Measurements from ENCODE around the gene ARHGEF9. TPM values are rescaled to one million over a fixed set of nuclear protein-coding genes. Genes with fewer than 3 reads are reported as not detected.

The ARHGEF9 gene
- total and polyA plus RNA-seq, 10 of the 15 experiments (the other 5 are each of a cell fraction or from before 2014, with no cell fraction given), result 3.2 to 25.2 (median 14.3) TPM

DNA sequence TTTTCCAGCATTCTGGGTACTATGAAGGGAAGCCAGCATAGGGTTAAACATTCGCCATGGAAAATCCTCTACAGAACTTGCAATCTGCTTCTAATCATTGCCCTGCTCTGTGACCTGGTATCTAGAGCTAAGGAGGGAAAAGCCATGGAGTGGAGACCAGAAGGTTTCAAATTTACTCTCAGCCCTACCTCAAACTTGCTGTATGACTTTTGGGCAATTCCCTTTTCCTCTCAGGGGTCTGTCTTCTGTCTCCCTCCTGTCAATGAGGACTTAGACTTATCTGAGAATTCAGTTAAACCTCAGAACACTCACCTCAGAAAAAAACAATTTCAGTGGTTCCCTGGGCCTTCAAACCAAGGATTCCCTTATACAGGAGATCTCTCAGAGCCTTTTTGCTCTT, 29.1 kb downstream of the ARHGEF9 start (continued):
- TF ChIP-seq, protein P1, sequence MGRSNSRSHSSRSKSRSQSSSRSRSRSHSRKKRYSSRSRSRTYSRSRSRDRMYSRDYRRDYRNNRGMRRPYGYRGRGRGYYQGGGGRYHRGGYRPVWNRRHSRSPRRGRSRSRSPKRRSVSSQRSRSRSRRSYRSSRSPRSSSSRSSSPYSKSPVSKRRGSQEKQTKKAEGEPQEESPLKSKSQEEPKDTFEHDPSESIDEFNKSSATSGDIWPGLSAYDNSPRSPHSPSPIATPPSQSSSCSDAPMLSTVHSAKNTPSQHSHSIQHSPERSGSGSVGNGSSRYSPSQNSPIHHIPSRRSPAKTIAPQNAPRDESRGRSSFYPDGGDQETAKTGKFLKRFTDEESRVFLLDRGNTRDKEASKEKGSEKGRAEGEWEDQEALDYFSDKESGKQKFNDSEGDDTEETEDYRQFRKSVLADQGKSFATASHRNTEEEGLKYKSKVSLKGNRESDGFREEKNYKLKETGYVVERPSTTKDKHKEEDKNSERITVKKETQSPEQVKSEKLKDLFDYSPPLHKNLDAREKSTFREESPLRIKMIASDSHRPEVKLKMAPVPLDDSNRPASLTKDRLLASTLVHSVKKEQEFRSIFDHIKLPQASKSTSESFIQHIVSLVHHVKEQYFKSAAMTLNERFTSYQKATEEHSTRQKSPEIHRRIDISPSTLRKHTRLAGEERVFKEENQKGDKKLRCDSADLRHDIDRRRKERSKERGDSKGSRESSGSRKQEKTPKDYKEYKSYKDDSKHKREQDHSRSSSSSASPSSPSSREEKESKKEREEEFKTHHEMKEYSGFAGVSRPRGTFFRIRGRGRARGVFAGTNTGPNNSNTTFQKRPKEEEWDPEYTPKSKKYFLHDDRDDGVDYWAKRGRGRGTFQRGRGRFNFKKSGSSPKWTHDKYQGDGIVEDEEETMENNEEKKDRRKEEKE (IDR thresholded peaks at IDR 0.05), result no peak
- TF ChIP-seq KDM1A (IDR thresholded peaks at IDR 0.05; ENCODE audit: borderline replicate concordance), result no peak
- no peak for TF ChIP-seq POLR2A (IDR thresholded peaks at IDR 0.05; ENCODE audit: low read depth, low read length)
- TF ChIP-seq, protein P2, sequence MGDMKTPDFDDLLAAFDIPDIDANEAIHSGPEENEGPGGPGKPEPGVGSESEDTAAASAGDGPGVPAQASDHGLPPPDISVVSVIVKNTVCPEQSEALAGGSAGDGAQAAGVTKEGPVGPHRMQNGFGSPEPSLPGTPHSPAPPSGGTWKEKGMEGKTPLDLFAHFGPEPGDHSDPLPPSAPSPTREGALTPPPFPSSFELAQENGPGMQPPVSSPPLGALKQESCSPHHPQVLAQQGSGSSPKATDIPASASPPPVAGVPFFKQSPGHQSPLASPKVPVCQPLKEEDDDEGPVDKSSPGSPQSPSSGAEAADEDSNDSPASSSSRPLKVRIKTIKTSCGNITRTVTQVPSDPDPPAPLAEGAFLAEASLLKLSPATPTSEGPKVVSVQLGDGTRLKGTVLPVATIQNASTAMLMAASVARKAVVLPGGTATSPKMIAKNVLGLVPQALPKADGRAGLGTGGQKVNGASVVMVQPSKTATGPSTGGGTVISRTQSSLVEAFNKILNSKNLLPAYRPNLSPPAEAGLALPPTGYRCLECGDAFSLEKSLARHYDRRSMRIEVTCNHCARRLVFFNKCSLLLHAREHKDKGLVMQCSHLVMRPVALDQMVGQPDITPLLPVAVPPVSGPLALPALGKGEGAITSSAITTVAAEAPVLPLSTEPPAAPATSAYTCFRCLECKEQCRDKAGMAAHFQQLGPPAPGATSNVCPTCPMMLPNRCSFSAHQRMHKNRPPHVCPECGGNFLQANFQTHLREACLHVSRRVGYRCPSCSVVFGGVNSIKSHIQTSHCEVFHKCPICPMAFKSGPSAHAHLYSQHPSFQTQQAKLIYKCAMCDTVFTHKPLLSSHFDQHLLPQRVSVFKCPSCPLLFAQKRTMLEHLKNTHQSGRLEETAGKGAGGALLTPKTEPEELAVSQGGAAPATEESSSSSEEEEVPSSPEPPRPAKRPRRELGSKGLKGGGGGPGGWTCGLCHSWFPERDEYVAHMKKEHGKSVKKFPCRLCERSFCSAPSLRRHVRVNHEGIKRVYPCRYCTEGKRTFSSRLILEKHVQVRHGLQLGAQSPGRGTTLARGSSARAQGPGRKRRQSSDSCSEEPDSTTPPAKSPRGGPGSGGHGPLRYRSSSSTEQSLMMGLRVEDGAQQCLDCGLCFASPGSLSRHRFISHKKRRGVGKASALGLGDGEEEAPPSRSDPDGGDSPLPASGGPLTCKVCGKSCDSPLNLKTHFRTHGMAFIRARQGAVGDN (IDR thresholded peaks at IDR 0.05), result no peak
- no peak for TF ChIP-seq NBN (IDR thresholded peaks at IDR 0.05)
- no peak for TF ChIP-seq MEF2A (IDR thresholded peaks at IDR 0.05; ENCODE audit: insufficient read depth, low read depth, low read length)
- TF ChIP-seq ZNF274 (IDR thresholded peaks at IDR 0.05; ENCODE audit: insufficient read depth, insufficient read length), result no peak
- TF ChIP-seq HDAC2 (IDR thresholded peaks at IDR 0.05), result no peak
- TF ChIP-seq SMAD5 (IDR thresholded peaks at IDR 0.05; ENCODE audit: low read depth), result no peak
- no peak for TF ChIP-seq USF2 (IDR thresholded peaks at IDR 0.05; ENCODE audit: borderline replicate concordance, low read depth, low read length)
- TF ChIP-seq, protein P3, sequence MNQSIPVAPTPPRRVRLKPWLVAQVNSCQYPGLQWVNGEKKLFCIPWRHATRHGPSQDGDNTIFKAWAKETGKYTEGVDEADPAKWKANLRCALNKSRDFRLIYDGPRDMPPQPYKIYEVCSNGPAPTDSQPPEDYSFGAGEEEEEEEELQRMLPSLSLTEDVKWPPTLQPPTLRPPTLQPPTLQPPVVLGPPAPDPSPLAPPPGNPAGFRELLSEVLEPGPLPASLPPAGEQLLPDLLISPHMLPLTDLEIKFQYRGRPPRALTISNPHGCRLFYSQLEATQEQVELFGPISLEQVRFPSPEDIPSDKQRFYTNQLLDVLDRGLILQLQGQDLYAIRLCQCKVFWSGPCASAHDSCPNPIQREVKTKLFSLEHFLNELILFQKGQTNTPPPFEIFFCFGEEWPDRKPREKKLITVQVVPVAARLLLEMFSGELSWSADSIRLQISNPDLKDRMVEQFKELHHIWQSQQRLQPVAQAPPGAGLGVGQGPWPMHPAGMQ (IDR thresholded peaks at IDR 0.05; ENCODE audit: borderline replicate concordance), result no peak
- no peak for TF ChIP-seq E4F1 (IDR thresholded peaks at IDR 0.05; ENCODE audit: borderline replicate concordance, partially characterized antibody)
- TF ChIP-seq SP1 (IDR thresholded peaks at IDR 0.05; ENCODE audit: low read depth, low read length), result no peak
- TF ChIP-seq, protein P4, sequence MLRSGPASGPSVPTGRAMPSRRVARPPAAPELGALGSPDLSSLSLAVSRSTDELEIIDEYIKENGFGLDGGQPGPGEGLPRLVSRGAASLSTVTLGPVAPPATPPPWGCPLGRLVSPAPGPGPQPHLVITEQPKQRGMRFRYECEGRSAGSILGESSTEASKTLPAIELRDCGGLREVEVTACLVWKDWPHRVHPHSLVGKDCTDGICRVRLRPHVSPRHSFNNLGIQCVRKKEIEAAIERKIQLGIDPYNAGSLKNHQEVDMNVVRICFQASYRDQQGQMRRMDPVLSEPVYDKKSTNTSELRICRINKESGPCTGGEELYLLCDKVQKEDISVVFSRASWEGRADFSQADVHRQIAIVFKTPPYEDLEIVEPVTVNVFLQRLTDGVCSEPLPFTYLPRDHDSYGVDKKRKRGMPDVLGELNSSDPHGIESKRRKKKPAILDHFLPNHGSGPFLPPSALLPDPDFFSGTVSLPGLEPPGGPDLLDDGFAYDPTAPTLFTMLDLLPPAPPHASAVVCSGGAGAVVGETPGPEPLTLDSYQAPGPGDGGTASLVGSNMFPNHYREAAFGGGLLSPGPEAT (IDR thresholded peaks at IDR 0.05; ENCODE audit: low read depth), result no peak
- no peak for TF ChIP-seq HDAC6 (IDR thresholded peaks at IDR 0.05; ENCODE audit: unreplicated experiment)
